ENCODE measurements around the gene STAG3.

DNA sequence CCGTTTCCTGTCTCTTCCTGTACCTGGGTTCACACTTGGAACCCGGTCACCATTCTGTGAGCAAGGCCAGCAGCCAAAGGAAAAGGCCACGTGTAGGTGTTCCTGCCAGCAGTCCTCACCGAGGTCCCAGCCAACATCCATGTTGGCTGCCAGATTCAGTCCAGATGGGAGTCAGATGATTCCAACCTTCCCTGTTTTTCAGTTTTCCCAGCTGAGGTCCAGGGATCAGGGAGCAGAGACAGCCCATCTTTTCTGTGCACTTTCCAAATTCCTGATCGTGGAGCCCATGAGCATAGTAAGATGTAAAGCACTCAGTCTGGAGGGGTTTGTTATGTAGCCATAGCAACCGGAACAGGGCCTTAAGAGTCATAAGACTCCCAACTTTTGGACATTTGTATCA lies 38.2 kb downstream of the STAG3 start:
- no peak for TF ChIP-seq EZH2 (IDR thresholded peaks at IDR 0.05; ENCODE audit: borderline replicate concordance, control insufficient read depth, low read depth, low read length)
- no peak for TF ChIP-seq POLR2A (IDR thresholded peaks at IDR 0.05; ENCODE audit: low read depth, low read length)
- TF ChIP-seq NR2F1 (conservative IDR thresholded peaks at IDR 0.05) = no peak
- TF ChIP-seq ZSCAN29 (IDR thresholded peaks at IDR 0.05) = no peak
- TF ChIP-seq, protein P1, sequence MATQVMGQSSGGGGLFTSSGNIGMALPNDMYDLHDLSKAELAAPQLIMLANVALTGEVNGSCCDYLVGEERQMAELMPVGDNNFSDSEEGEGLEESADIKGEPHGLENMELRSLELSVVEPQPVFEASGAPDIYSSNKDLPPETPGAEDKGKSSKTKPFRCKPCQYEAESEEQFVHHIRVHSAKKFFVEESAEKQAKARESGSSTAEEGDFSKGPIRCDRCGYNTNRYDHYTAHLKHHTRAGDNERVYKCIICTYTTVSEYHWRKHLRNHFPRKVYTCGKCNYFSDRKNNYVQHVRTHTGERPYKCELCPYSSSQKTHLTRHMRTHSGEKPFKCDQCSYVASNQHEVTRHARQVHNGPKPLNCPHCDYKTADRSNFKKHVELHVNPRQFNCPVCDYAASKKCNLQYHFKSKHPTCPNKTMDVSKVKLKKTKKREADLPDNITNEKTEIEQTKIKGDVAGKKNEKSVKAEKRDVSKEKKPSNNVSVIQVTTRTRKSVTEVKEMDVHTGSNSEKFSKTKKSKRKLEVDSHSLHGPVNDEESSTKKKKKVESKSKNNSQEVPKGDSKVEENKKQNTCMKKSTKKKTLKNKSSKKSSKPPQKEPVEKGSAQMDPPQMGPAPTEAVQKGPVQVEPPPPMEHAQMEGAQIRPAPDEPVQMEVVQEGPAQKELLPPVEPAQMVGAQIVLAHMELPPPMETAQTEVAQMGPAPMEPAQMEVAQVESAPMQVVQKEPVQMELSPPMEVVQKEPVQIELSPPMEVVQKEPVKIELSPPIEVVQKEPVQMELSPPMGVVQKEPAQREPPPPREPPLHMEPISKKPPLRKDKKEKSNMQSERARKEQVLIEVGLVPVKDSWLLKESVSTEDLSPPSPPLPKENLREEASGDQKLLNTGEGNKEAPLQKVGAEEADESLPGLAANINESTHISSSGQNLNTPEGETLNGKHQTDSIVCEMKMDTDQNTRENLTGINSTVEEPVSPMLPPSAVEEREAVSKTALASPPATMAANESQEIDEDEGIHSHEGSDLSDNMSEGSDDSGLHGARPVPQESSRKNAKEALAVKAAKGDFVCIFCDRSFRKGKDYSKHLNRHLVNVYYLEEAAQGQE (IDR thresholded peaks at IDR 0.05; ENCODE audit: low read depth, low read length) = no peak
- TF ChIP-seq BHLHE40 (IDR thresholded peaks at IDR 0.05; ENCODE audit: borderline replicate concordance in 1 of 2, low read depth in 2 of 2, low read length in 1 of 2) = no peak
- no peak for TF ChIP-seq BCL3 (IDR thresholded peaks at IDR 0.05; ENCODE audit: borderline replicate concordance, insufficient read depth, low read depth, low read length, poor library complexity, severe bottlenecking)
- TF ChIP-seq, protein P2, sequence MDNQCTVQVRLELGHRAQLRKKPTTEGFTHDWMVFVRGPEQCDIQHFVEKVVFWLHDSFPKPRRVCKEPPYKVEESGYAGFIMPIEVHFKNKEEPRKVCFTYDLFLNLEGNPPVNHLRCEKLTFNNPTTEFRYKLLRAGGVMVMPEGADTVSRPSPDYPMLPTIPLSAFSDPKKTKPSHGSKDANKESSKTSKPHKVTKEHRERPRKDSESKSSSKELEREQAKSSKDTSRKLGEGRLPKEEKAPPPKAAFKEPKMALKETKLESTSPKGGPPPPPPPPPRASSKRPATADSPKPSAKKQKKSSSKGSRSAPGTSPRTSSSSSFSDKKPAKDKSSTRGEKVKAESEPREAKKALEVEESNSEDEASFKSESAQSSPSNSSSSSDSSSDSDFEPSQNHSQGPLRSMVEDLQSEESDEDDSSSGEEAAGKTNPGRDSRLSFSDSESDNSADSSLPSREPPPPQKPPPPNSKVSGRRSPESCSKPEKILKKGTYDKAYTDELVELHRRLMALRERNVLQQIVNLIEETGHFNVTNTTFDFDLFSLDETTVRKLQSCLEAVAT (IDR thresholded peaks at IDR 0.05) = no peak
- TF ChIP-seq ATF7 (IDR thresholded peaks at IDR 0.05; ENCODE audit: low read depth) = no peak
- TF ChIP-seq, protein P3, sequence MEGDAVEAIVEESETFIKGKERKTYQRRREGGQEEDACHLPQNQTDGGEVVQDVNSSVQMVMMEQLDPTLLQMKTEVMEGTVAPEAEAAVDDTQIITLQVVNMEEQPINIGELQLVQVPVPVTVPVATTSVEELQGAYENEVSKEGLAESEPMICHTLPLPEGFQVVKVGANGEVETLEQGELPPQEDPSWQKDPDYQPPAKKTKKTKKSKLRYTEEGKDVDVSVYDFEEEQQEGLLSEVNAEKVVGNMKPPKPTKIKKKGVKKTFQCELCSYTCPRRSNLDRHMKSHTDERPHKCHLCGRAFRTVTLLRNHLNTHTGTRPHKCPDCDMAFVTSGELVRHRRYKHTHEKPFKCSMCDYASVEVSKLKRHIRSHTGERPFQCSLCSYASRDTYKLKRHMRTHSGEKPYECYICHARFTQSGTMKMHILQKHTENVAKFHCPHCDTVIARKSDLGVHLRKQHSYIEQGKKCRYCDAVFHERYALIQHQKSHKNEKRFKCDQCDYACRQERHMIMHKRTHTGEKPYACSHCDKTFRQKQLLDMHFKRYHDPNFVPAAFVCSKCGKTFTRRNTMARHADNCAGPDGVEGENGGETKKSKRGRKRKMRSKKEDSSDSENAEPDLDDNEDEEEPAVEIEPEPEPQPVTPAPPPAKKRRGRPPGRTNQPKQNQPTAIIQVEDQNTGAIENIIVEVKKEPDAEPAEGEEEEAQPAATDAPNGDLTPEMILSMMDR (IDR thresholded peaks at IDR 0.05 in 2 of 3, conservative IDR thresholded peaks at IDR 0.05 in 1 of 3; ENCODE audit: control insufficient read depth in 2 of 3, extremely low read depth in 1 of 3, insufficient read depth in 1 of 3, low read depth in 3 of 3, low read length in 3 of 3) = no peak
- no peak for TF ChIP-seq YY1 (IDR thresholded peaks at IDR 0.05; ENCODE audit: low read depth, low read length)
- no peak for TF ChIP-seq IRF5 (IDR thresholded peaks at IDR 0.05; ENCODE audit: borderline replicate concordance)
- TF ChIP-seq RAD51 (IDR thresholded peaks at IDR 0.05) = no peak
